HCEC 1CT (cell line): ENCODE results near the gene CORO2A.

ENCODE experiments used
- DNase-seq: peaks from one replicate; pipeline ENCODE4 v3.0.0-alpha.2; 2017

The CORO2A gene

GRCh38 chr9:98219794-98220370, 27.4 kb upstream of the CORO2A start:
- DNase-seq: no peak

- no peak for DNase-seq
Observed at GRCh38 chr9:98219364-98219716, 26.9 kb upstream of the CORO2A start.

- no peak for DNase-seq
Observed at GRCh38 chr9:98218562-98219363, 26.3 kb upstream of the CORO2A start.

DNA sequence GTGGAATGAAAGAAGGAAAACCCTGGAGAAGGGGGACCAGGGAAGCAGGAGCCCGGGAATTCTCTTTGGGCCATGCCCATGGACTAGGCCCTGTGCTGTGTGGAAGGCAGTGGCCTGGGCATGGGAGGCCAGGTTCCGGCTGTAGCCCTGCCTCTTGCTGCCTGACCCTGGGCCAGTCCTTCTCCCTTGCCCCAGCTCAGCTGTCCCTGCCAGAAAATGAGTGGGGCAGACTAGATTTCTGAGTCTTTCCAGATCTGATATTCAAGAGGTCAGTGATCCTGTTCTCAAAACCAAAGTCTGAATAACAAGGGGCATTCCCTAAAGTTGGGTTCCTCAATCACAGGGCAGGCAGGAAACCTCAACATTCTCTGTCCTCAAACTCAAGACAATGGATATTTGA, 24.8 kb upstream of the CORO2A start:
- DNase-seq: no peak

DNA sequence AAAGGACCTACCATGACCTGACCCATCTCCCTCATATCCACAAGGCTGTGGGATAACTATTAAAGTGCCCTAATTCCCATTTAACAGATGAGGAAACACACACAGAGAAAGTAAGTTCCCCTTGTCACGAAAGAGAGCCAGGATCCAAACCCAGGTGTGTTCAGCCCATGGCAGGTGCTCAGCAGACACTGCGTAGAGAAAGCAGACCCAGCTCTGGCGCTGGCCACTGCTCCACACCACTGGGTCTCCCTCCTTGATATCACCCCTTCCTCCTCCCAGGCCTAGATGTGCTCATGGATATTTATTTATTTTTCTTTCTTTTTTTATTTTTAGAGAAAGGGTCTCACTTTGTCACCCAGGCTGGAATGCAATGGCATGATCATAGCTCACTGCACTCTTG, 24.0 kb upstream of the CORO2A start:
- DNase-seq: no peak

- DNase-seq: no peak
Observed at GRCh38 chr9:98215821-98216220, 23.4 kb upstream of the CORO2A start.

GRCh38 chr9:98215271-98215670, 22.8 kb upstream of the CORO2A start:
- DNase-seq: no peak

GRCh38 chr9:98214811-98215210, 22.4 kb upstream of the CORO2A start:
- no peak for DNase-seq

DNA sequence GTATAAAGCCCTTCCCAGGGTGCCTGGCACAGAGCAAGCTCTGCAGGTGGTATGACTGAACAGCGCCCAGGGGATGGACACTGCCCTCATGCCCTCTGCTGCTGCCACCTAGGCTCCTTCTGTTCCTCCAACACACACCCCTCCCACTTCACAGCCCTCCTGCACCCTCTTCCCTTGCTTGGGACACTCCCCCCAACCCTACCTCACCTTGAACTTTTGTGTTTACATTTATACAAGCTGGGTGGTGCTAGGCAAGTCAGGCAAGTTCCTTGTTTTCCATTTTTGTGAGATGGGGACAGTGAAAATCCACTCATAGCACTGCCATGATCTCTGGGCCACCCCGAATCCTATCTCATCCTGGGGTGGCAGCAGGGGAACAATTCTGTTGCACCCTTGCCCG, 18.8 kb upstream of the CORO2A start:
- DNase-seq: no peak

- no peak for DNase-seq
Observed at GRCh38 chr9:98210435-98210834, 18.0 kb upstream of the CORO2A start.

DNA sequence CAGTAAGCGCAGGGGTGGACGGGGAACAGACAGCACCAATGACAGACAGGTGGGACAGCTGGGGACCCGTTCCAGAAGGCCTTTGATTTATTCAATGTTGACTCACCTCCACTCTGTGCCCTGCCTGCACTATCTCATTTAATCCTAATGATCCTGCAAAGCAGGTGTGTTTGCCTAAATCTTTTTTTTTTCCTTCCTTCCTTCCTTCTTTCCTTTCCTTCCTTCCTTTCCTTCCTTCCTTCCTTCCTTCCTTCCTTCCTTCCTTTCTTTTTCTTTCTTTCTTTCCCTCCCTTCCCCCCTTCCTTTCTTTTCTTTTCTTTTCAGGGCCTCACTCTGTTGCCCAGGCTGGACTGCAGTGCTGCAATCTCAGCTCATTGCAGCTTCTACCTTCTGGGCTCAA, 17.1 kb upstream of the CORO2A start:
- no peak for DNase-seq

GRCh38 chr9:98208635-98209034, 16.2 kb upstream of the CORO2A start:
- no peak for DNase-seq

DNA sequence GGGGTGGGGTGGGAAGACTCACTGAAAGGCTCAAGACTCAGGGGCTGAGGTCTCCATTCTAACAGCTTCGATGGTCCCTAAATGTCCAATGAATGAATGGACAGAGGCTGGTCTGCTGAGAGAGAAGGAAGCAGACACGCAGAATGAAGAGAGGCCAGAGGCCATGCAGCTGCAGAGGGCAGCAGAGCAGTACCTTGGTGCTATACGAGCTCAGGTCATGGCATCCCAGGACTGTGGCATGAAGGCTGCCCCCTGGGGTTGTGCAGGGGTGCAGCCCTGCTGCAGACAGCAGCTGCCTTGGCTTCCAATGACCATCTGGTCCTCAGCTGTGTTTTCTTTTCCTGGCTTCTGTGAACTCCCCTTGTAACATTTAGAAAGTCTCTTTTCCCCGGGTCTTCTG, 15.2 kb upstream of the CORO2A start:
- DNase-seq: no peak

DNA sequence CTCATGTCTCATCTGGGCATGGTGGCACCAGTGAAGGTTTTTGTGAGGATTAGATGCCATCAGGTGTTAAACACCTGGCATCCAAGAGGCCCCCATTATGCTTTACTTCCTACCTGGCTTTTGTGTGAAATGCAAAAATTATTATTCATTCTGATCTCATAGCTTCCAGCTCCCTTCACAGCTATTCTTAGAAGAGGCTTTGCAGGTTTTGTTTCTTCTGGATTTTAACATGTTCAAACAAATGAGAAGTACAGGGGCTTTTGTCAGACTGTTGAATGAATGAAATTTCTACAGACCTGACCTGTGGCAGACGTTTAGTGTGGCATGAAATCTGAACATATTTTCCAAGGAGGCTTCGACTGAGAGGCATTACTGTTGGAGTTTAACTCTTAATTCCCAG, 14.3 kb upstream of the CORO2A start:
- no peak for DNase-seq

DNA sequence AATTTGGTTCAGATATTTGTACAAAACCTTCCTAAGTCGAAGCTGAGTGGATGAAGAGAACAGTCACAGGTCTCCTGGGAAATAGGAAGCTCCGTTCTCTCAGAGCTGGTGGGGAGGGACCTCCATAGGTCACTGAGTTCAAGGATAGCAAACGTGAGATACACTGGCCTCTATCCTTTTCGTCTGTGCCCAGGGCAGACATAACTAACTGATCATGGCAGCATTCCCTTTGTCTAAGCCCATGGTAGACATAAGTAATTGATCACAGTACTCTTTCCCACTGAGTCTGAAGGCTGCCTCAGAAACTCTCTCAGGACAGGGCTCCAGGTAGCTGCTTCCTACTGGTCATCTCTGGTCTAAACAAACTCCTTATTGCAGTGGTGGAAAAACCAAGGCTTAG, 12.3 kb upstream of the CORO2A start:
- no peak for DNase-seq

GRCh38 chr9:98203153-98203552, 10.7 kb upstream of the CORO2A start:
- DNase-seq: no peak

DNA sequence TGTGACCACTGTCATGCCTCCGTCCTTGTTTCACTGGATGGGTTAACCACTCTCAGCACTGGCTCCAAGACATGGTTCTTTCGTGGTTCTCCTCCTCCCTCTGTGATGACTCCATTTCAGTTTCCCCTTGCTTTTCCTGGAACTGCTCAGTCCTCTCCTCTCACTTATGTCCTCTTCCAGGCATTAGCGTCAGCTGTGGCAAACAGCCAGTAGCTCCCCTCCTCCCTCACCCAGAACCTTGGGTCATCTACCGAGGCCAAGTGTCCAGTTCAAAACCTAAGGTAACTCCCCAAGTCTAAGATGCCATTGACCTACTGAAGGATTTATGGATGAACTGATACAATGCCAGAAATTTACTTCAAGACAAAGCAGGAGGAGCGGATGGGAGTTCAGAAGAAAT, 9.8 kb upstream of the CORO2A start:
- no peak for DNase-seq

GRCh38 chr9:98201749-98202148, 9.3 kb upstream of the CORO2A start:
- no peak for DNase-seq

- DNase-seq: no peak
Observed at GRCh38 chr9:98201102-98201501, 8.7 kb upstream of the CORO2A start.

- no peak for DNase-seq
Observed at GRCh38 chr9:98199388-98200033, 7.1 kb upstream of the CORO2A start.

DNA sequence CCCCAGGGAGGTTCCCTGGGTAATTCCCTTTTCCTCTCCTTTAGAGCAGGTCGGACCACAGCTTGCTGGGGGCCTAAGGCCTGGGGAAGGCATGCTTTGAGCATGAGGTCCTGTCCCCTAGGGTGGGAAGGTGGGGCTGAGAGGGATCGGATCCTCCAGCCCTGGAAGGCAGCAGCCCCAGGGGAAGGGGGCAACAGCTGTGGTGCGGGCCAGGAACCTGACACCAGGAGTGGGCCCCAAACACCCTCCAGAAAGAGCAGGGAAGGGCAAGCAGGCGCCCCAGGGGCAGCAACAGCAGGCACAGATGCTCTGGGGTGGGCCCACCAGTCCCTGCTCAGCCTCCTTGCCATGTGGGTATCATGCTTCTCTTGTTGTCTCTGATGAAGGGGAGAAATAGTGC, 3.2 kb upstream of the CORO2A start:
- DNase-seq: no peak

- DNase-seq: no peak
Observed at GRCh38 chr9:98193336-98193944, 1.0 kb upstream of the CORO2A start.

GRCh38 chr9:98191671-98192502, 550 bp downstream of the CORO2A start:
- DNase-seq: no peak
